DND-41 (cell line): ENCODE results near the gene SNX32.

Experiments used
- ATAC-seq: fragments of 200-7000 bp; cut with Tn5 transposase; 3 replicates; pipeline ENCODE4 v1.9.1; 2021; ENCODE audit warnings: low read depth; ENCODE audit not compliant: insufficient read depth
- DNase-seq: peaks from one replicate; pipeline ENCODE4 v3.0.0-alpha.2; 2020
- H2AFZ ChIP-seq: 2 replicates; pipeline ENCODE4 v1.6.0; 2012; ENCODE audit warnings: low read depth, low read length
- H3K27ac ChIP-seq: 2 replicates; pipeline ENCODE4 v1.5.1; 2012; ENCODE audit warnings: low read length, inconsistent platforms
- H3K27me3 ChIP-seq: fragments of 200-600 bp; sonication (generic); 2 replicates; pipeline ENCODE4 v1.6.0; 2012; ENCODE audit warnings: low read length, mild to moderate bottlenecking, inconsistent platforms; ENCODE audit not compliant: insufficient read depth, poor library complexity
- H3K36me3 ChIP-seq: 2 replicates; pipeline ENCODE4 v1.5.1; 2012; ENCODE audit warnings: low read length, inconsistent platforms; ENCODE audit not compliant: insufficient read depth
- H3K4me1 ChIP-seq: 2 replicates; pipeline ENCODE4 v1.5.1; 2012; ENCODE audit warnings: mild to moderate bottlenecking, low read length; ENCODE audit not compliant: insufficient read depth
- H3K4me2 ChIP-seq: 2 replicates; pipeline ENCODE4 v1.6.0; 2012; ENCODE audit warnings: mild to moderate bottlenecking, moderate library complexity, low read length, inconsistent platforms; ENCODE audit not compliant: insufficient read depth
- H3K4me3 ChIP-seq, 2 experiments: fragments of 200-600 bp in 1 of 2; shearing (Covaris generic) in 1 of 2; 2 replicates each; pipeline ENCODE4 v1.5.1; 2012 to 2016; ENCODE audit warnings: inconsistent platforms in 2 of 2, low read length in 2 of 2, mild to moderate bottlenecking in 2 of 2, low read depth in 1 of 2, moderate library complexity in 1 of 2
- H3K79me2 ChIP-seq: 2 replicates; pipeline ENCODE4 v1.6.0; 2012; ENCODE audit warnings: low read length, inconsistent platforms; ENCODE audit not compliant: insufficient read depth
- H3K9ac ChIP-seq: 2 replicates; pipeline ENCODE4 v1.6.0; 2012; ENCODE audit warnings: low read depth, mild to moderate bottlenecking, inconsistent platforms, low read length, moderate library complexity
- H3K9me3 ChIP-seq: 2 replicates; pipeline ENCODE4 v1.5.1; 2012; ENCODE audit warnings: low read length, moderate library complexity, mild to moderate bottlenecking, inconsistent platforms; ENCODE audit not compliant: insufficient read depth, severe bottlenecking
- H4K20me1 ChIP-seq: 2 replicates; pipeline ENCODE4 v1.6.0; 2012; ENCODE audit warnings: low read length; ENCODE audit not compliant: insufficient read depth
- CTCF ChIP-seq: IDR thresholded peaks from 2 replicates; pipeline ENCODE4 v1.5.1; 2012; ENCODE audit warnings: borderline replicate concordance, low read length, moderate library complexity, mild to moderate bottlenecking; ENCODE audit not compliant: poor library complexity, severe bottlenecking; ENCODE audit errors: extremely low read depth
- EZH2 ChIP-seq: IDR thresholded peaks from 3 replicates; pipeline ENCODE4 v1.6.1; 2012; ENCODE audit warnings: borderline replicate concordance, low read depth, mild to moderate bottlenecking, moderate library complexity, low read length, inconsistent platforms; ENCODE audit not compliant: severe bottlenecking

SNX32 gene

GRCh38 chr11:65866509-65867283 is 32.9 kb downstream of the SNX32 start:
- Histone ChIP-seq H3K9me3 (no peaks in the 10 kb centered on the region), H3K79me2 (peaks cover 18% of the 10 kb centered on the region), H3K4me2 (no peak overlapping the region), H2AFZ (no peak overlapping the region), H3K9ac (no peak overlapping the region), H3K27me3 (no peaks in the 10 kb centered on the region), H4K20me1 (peaks cover 37% of the 10 kb centered on the region), H3K4me3 (no peak overlapping the region), H3K36me3 (peaks cover 57% of the 10 kb centered on the region), H3K27ac (no peak overlapping the region), H3K4me1 (peaks cover 29% of the 10 kb centered on the region)
- no peak for ATAC-seq
- no peak for TF ChIP-seq EZH2
- DNase-seq: no peak

GRCh38 chr11:65867284-65868071 is 33.7 kb downstream of the SNX32 start:
- Histone ChIP-seq H3K4me2 (no peak overlapping the region), H3K36me3 (peaks cover 49% of the 10 kb centered on the region), H3K79me2 (peaks cover 10% of the 10 kb centered on the region), H3K27ac (no peak overlapping the region), H3K9me3 (no peaks in the 10 kb centered on the region), H3K27me3 (no peaks in the 10 kb centered on the region), H3K9ac (no peak overlapping the region), H2AFZ (no peak overlapping the region), H3K4me1 (peaks cover 21% of the 10 kb centered on the region), H3K4me3 (no peak overlapping the region), H4K20me1 (peaks cover 32% of the 10 kb centered on the region)
- peak; percentile 12; the same call in 1 of the 3 replicates for ATAC-seq
- peak; percentile 54 for DNase-seq
- TF ChIP-seq EZH2 (no peak), CTCF (no peak)

GRCh38 chr11:65868076-65868667 is 34.4 kb downstream of the SNX32 start:
- Histone ChIP-seq H3K9me3 (no peaks in the 10 kb centered on the region), H2AFZ (no peak overlapping the region), H3K27ac (no peak overlapping the region), H3K4me1 (peaks cover 19% of the 10 kb centered on the region), H3K79me2 (0 out of 2 replicates have a peak, but pooled peaks cover 3% of the 10 kb centered on the region), H3K27me3 (no peaks in the 10 kb centered on the region), H3K4me3 (no peak overlapping the region), H3K36me3 (peaks cover 43% of the 10 kb centered on the region), H3K4me2 (no peak overlapping the region), H4K20me1 (peaks cover 31% of the 10 kb centered on the region), H3K9ac (no peak overlapping the region)
- ATAC-seq: peak; percentile 63
- DNase-seq: peak; percentile 52
- TF ChIP-seq EZH2 (no peak), CTCF (no peak)
